Tibial nerve (tissue), 3 donors: Measurements from ENCODE around the gene PLPP4.

Source experiments
- POLR2A ChIP-seq, 2 donors: fragments of 450-650 bp; IDR thresholded peaks; one replicate each; pipeline ENCODE4 v1.6.1; 2017; ENCODE audit warnings: antibody characterized with exemption in 2 of 2, mild to moderate bottlenecking in 2 of 2, moderate library complexity in 2 of 2
- TF ChIP-seq, protein P1 (sequence below), 5 experiments: fragments of 200-600 bp in 3 of 5; fragments of 450-650 bp in 2 of 5; sonication (generic) in 3 of 5; IDR thresholded peaks; one replicate each; pipeline ENCODE4 v1.5.1; 2016 to 2019; ENCODE audit warnings: antibody characterized with exemption in 5 of 5, mild to moderate bottlenecking in 3 of 5, moderate library complexity in 2 of 5

DNA sequence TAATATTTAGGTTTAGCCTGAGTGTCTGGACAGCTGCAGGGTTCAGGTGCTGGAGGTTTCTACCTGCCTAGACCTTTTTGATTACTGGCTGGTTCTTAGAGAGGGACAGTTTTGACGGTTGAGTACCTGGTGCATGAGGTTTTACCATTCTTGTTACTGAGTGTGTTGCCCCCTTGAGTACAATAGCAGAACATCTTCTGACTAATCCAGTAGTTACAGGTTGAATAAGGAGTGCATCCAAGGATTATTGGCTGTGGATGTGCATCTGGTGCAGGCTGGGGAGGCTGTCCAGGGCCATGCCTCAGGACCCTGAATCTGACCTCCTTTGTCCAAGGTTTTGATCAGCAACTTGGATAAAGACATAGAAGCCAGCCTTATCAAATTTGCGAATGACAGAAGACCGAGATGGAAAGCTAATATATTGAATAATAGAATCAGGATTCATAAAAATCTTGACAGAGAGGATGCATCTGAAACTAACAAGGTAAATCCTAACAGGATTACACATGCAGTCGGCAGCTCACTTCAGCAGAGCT is 23.1 kb downstream of the PLPP4 start:
- TF ChIP-seq, protein P1, sequence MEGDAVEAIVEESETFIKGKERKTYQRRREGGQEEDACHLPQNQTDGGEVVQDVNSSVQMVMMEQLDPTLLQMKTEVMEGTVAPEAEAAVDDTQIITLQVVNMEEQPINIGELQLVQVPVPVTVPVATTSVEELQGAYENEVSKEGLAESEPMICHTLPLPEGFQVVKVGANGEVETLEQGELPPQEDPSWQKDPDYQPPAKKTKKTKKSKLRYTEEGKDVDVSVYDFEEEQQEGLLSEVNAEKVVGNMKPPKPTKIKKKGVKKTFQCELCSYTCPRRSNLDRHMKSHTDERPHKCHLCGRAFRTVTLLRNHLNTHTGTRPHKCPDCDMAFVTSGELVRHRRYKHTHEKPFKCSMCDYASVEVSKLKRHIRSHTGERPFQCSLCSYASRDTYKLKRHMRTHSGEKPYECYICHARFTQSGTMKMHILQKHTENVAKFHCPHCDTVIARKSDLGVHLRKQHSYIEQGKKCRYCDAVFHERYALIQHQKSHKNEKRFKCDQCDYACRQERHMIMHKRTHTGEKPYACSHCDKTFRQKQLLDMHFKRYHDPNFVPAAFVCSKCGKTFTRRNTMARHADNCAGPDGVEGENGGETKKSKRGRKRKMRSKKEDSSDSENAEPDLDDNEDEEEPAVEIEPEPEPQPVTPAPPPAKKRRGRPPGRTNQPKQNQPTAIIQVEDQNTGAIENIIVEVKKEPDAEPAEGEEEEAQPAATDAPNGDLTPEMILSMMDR (IDR thresholded peaks at IDR 0.05) = no peak
- TF ChIP-seq POLR2A (IDR thresholded peaks at IDR 0.05) = no peak
